ENCODE measurements around the gene IFNAR2. TPM values are rescaled to one million over a fixed set of nuclear protein-coding genes. Genes with fewer than 3 reads are reported as not detected.

The IFNAR2 gene
- total RNA-seq, 1 donor from 2014 or later, result 80.3 TPM

- intact Hi-C loops (cut with micrococcal nuclease), result loop anchor here (1.0 to 5.0 kb wide), 5 partner anchors 27 to 97 kb away; partner anchors contain the start of genes IFNAR1 and IFNAR2
Observed at GRCh38 chr21:33265664-33266049, 35.9 kb downstream of the IFNAR2 start.

- intact Hi-C loops (cut with micrococcal nuclease), result loop anchor here (1.0 to 5.0 kb wide), 5 partner anchors 27 to 96 kb away; partner anchors contain the start of genes IFNAR1 and IFNAR2
Observed at GRCh38 chr21:33266050-33266788, 36.5 kb downstream of the IFNAR2 start, which contains the start of gene IL10RB. Gene IL10RB, plus strand, starts transcription at chr21:33266367. Its CDS starts 99 bp downstream, at chr21:33266466.

GRCh38 chr21:33266789-33267135 is 37.0 kb downstream of the IFNAR2 start:
- intact Hi-C loops (cut with micrococcal nuclease), result loop anchor here (1.0 to 5.0 kb wide), 5 partner anchors 28 to 96 kb away; partner anchors contain the start of genes IFNAR1 and IFNAR2

GRCh38 chr21:33267250-33267649 is 37.5 kb downstream of the IFNAR2 start:
- intact Hi-C loops (cut with micrococcal nuclease), result loop anchor here (2.0 to 5.0 kb wide), 4 partner anchors 28 to 95 kb away; partner anchors contain the start of gene IFNAR1

- intact Hi-C loops (cut with micrococcal nuclease), result loop anchor here (5.0 kb wide), 1 partner anchor 94 kb away; no protein-coding TSS in a partner anchor
Observed at GRCh38 chr21:33268393-33268736, 38.6 kb downstream of the IFNAR2 start.

GRCh38 chr21:33268737-33269441 is 39.2 kb downstream of the IFNAR2 start:
- intact Hi-C loops (cut with micrococcal nuclease), result loop anchor here (5.0 kb wide), 1 partner anchor 93 kb away; no protein-coding TSS in a partner anchor

GRCh38 chr21:33270986-33271385 is 41.2 kb downstream of the IFNAR2 start:
- intact Hi-C loops (cut with micrococcal nuclease), result no loop called here

- intact Hi-C loops (cut with micrococcal nuclease), result no loop called here
Observed at GRCh38 chr21:33273044-33273443, 43.3 kb downstream of the IFNAR2 start.

GRCh38 chr21:33278721-33279120 is 49.0 kb downstream of the IFNAR2 start:
- intact Hi-C loops (cut with micrococcal nuclease), result no loop called here

- intact Hi-C loops (cut with micrococcal nuclease), result no loop called here
Observed at GRCh38 chr21:33279330-33279820, 49.6 kb downstream of the IFNAR2 start.

Other genes starting within 250 kb of the IFNAR2 start
- not detected in 2 replicates for gene OLIG2, start 204.0 kb upstream of the IFNAR2 start, total RNA-seq
- gene OLIG1, start 159.8 kb upstream of the IFNAR2 start, total RNA-seq, result not detected in 2 replicates
- 36.5 and 39.4 TPM in 2 replicates for gene IL10RB, start 36.4 kb downstream of the IFNAR2 start, total RNA-seq
- 32.3 and 33.6 TPM in 2 replicates for gene IFNAR1, start 95.0 kb downstream of the IFNAR2 start, total RNA-seq
- gene IFNGR2, start 173.5 kb downstream of the IFNAR2 start, total RNA-seq, result 13.7 and 13.9 TPM in 2 replicates

Data from T-helper 2 cell treated with Interferon-gamma antibody and Interleukin-4, amounts not matched to agents 100 ng/mL and 5 ng/mL, for 36 hours (primary cell).